ENCODE measurements around the gene SKOR1. TPM values are rescaled to one million over a fixed set of nuclear protein-coding genes. Genes with fewer than 3 reads are reported as not detected.

Gene SKOR1
- total RNA-seq, 2 experiments from 2014 or later = 0.19 to 0.23 TPM

Other genes with a start within 250 kb of the SKOR1 start
- not detected for gene RNU6-1, start 14.5 kb downstream of the SKOR1 start, total RNA-seq
- 10 to 100 TPM; 39.4 to 52.4 TPM for gene PIAS1, start 228.8 kb downstream of the SKOR1 start, total RNA-seq

Data from activated CD8-positive, alpha-beta memory T cell treated with anti-CD3 and anti-CD28 coated beads, Interleukin-2, amount 10 ng/mL, durations not matched to agents 7 days and 5 days (primary cell).